GM21619 (cell line): Measurements from ENCODE around the gene MYMX.
A peak's percentile ranks its signal among the peaks of the same experiment; 100 is the strongest.

Source experiments
- ATAC-seq: cut with Tn5 transposase; IDR thresholded peaks from one replicate; pipeline ENCODE4 v1.9.1; 2021; ENCODE audit not compliant: unreplicated experiment

Gene MYMX

GRCh38 chr6:44219053-44219814 is 2.5 kb downstream of the MYMX start:
- peak; percentile 50 for ATAC-seq

GRCh38 chr6:44219815-44220784 is 3.4 kb downstream of the MYMX start:
- ATAC-seq = no peak

- ATAC-seq = no peak
Measured at GRCh38 chr6:44220913-44221290, 4.2 kb downstream of the MYMX start.

- peak; percentile 32 for ATAC-seq
Measured at GRCh38 chr6:44221291-44221960, 4.7 kb downstream of the MYMX start.

- no peak for ATAC-seq
Measured at GRCh38 chr6:44221961-44222335, 5.2 kb downstream of the MYMX start.

- ATAC-seq = peak; percentile 2
Measured at GRCh38 chr6:44222486-44223318, 6.0 kb downstream of the MYMX start.

- ATAC-seq = peak; percentile 41
Measured at GRCh38 chr6:44223319-44224028, 6.7 kb downstream of the MYMX start, which contains the start of gene SLC29A1. TSS of gene SLC29A1 (plus strand) at chr6:44223595. CDS start at chr6:44227314, 3,719 bp downstream.

- ATAC-seq = peak; percentile 4
Measured at GRCh38 chr6:44224029-44224964, 7.6 kb downstream of the MYMX start.

GRCh38 chr6:44224965-44225305 is 8.2 kb downstream of the MYMX start:
- no peak for ATAC-seq

- no peak for ATAC-seq
Measured at GRCh38 chr6:44225579-44226325, 9.0 kb downstream of the MYMX start.

- no peak for ATAC-seq
Measured at GRCh38 chr6:44226368-44227147, 9.8 kb downstream of the MYMX start.

- no peak for ATAC-seq
Measured at GRCh38 chr6:44227148-44227793, 10.5 kb downstream of the MYMX start.

- ATAC-seq = no peak
Measured at GRCh38 chr6:44228031-44228430, 11.3 kb downstream of the MYMX start.

- ATAC-seq = no peak
Measured at GRCh38 chr6:44228433-44228832, 11.7 kb downstream of the MYMX start.

- no peak for ATAC-seq
Measured at GRCh38 chr6:44228836-44229235, 12.1 kb downstream of the MYMX start.

GRCh38 chr6:44229376-44230033 is 12.8 kb downstream of the MYMX start:
- no peak for ATAC-seq
